K562 (cell line): ENCODE results near the gene SUFU. TPM values are rescaled to one million over a fixed set of nuclear protein-coding genes. Genes with fewer than 3 reads are reported as not detected.

Source experiments
- BRF1 ChIP-seq: IDR thresholded peaks from 3 replicates; pipeline ENCODE4 v1.6.1; 2011; ENCODE audit warnings: borderline replicate concordance, mild to moderate bottlenecking; ENCODE audit not compliant: insufficient read length; ENCODE audit errors: extremely low read depth
- C11orf30 ChIP-seq: fragments of 450-650 bp; IDR thresholded peaks from 2 replicates; pipeline ENCODE4 v1.6.1; 2016; ENCODE audit warnings: low read depth, mild to moderate bottlenecking
- CBFA2T3 ChIP-seq: fragments of 450-650 bp; IDR thresholded peaks from 2 replicates; pipeline ENCODE4 v1.6.1; 2017
- DPF2 ChIP-seq: fragments of 450-650 bp; IDR thresholded peaks from 2 replicates; pipeline ENCODE4 v1.6.1; 2016
- HDAC1 ChIP-seq, 2 experiments: fragments of 450-650 bp; IDR thresholded peaks; 2 replicates each; pipeline ENCODE4 v1.6.1; 2016 to 2017; ENCODE audit warnings: inconsistent platforms in 1 of 2, mild to moderate bottlenecking in 1 of 2, moderate library complexity in 1 of 2
- KAT2B ChIP-seq: IDR thresholded peaks from one replicate; pipeline ENCODE4 v1.6.1; 2012; ENCODE audit warnings: low read depth, mild to moderate bottlenecking, control low read depth, inconsistent platforms, low read length, moderate library complexity
- MEF2D ChIP-seq: conservative IDR thresholded peaks from 2 replicates; pipeline ENCODE4 v1.6.1; 2016; ENCODE audit warnings: low read depth, missing genetic modification characterization, missing compliant biosample characterization
- MTA2 ChIP-seq: fragments of 450-650 bp; IDR thresholded peaks from 2 replicates; pipeline ENCODE4 v1.6.1; 2016; ENCODE audit warnings: low read depth
- MYC ChIP-seq, 2 experiments: fragments of 250-450 bp in 1 of 2; sonication (Bioruptor Pico) in 1 of 2; IDR thresholded peaks; 2 replicates each; pipeline versions ENCODE4 v1.5.1 to v1.6.1; 2012 to 2021; ENCODE audit warnings: low read depth in 2 of 2, borderline replicate concordance in 1 of 2, improper control_type of control experiment in 1 of 2, low read length in 1 of 2, mild to moderate bottlenecking in 1 of 2, moderate library complexity in 1 of 2
- PHF21A ChIP-seq: fragments of 450-650 bp; IDR thresholded peaks from 2 replicates; pipeline ENCODE4 v1.6.1; 2017; ENCODE audit warnings: low read depth, borderline replicate concordance
- RBM17 ChIP-seq: fragments of 200-400 bp; formaldehyde crosslinking; IDR thresholded peaks from 2 replicates; pipeline ENCODE4 v1.6.1; 2017; ENCODE audit warnings: low read depth, mild to moderate bottlenecking, low read length, borderline replicate concordance
- RUNX1 ChIP-seq: sonication (generic); IDR thresholded peaks from 2 replicates; pipeline ENCODE4 v1.6.1; 2016; ENCODE audit warnings: antibody characterized with exemption, low read depth
- SAFB ChIP-seq: fragments of 200-400 bp; formaldehyde crosslinking; IDR thresholded peaks from 2 replicates; pipeline ENCODE4 v1.6.1; 2017; ENCODE audit warnings: low read depth, low read length, borderline replicate concordance
- ZNF584 ChIP-seq: fragments of 200-800 bp; sonication (Bioruptor generic); IDR thresholded peaks from 2 replicates; pipeline ENCODE4 v1.6.1; 2016; ENCODE audit warnings: low read depth, mild to moderate bottlenecking, missing genetic modification characterization, missing compliant biosample characterization
- polyA plus RNA-seq, 8 experiments: library from polyadenylated mRNA; depleted of rRNA in 4 of 8; stranded (reverse) in 5 of 8; unstranded in 3 of 8; fragments of >200 nt; fragmentation: Nextera tagmentation in 2 of 8; fragmentation: Illumina TruSeq in 1 of 8; extraction: Ambion mirVana in 2 of 8; extraction: Trizol in 1 of 8; gene quantifications; 2 replicates each; pipeline versions ENCODE4 v1.2.1 to v1.2.3, GENCODE V29; 2011 to 2014; ENCODE audit warnings: inconsistent platforms in 1 of 8, missing spikeins in 1 of 8
- total RNA-seq, 7 experiments: library from RNA; depleted of rRNA in 6 of 7; stranded (reverse); fragments of >200 nt in 6 of 7; fragmentation: Illumina TruSeq in 2 of 7; extraction: Trizol in 2 of 7; gene quantifications; 2 replicates each; pipeline versions ENCODE4 v1.2.1 to v1.2.3, GENCODE V29; 2011 to 2021; ENCODE audit warnings: low replicate concordance in 1 of 7
- TF ChIP-seq, protein P1 (sequence below): fragments of 450-650 bp; formaldehyde crosslinking; IDR thresholded peaks from 2 replicates; pipeline ENCODE4 v1.4.0; 2022; ENCODE audit warnings: mild to moderate bottlenecking, moderate library complexity
- TF ChIP-seq, protein P2 (sequence below): fragments of 450-650 bp; IDR thresholded peaks from 2 replicates; pipeline ENCODE4 v1.6.1; 2014; ENCODE audit warnings: low read depth, mild to moderate bottlenecking, moderate library complexity, borderline replicate concordance
- TF ChIP-seq, protein P3 (sequence below): fragments of 250-450 bp; sonication (Bioruptor Pico); IDR thresholded peaks from 2 replicates; pipeline ENCODE4 v1.4.0; 2020; ENCODE audit warnings: mild to moderate bottlenecking, moderate library complexity
- TF ChIP-seq, protein P4 (sequence below), 2 experiments: fragments of 250-450 bp in 1 of 2; fragments of 450-650 bp in 1 of 2; sonication (Bioruptor Pico) in 1 of 2; IDR thresholded peaks; 2 replicates each; pipeline versions ENCODE4 v1.6.1 to v1.8.0; 2016 to 2021; ENCODE audit warnings: mild to moderate bottlenecking in 2 of 2, moderate library complexity in 2 of 2, missing compliant biosample characterization in 1 of 2, missing genetic modification characterization in 1 of 2
- TF ChIP-seq, protein P5 (sequence below): fragments of 250-450 bp; sonication (Bioruptor Pico); IDR thresholded peaks from 2 replicates; pipeline ENCODE4 v1.8.0; 2021; ENCODE audit warnings: borderline replicate concordance, mild to moderate bottlenecking, moderate library complexity; ENCODE audit not compliant: poor library complexity, severe bottlenecking

SUFU gene
- total and polyA plus RNA-seq, 9 of the 15 experiments (the other 6 are each of a cell fraction or from before 2014, with no cell fraction given): 0.59 to 6.3 (median 0.82) TPM

DNA sequence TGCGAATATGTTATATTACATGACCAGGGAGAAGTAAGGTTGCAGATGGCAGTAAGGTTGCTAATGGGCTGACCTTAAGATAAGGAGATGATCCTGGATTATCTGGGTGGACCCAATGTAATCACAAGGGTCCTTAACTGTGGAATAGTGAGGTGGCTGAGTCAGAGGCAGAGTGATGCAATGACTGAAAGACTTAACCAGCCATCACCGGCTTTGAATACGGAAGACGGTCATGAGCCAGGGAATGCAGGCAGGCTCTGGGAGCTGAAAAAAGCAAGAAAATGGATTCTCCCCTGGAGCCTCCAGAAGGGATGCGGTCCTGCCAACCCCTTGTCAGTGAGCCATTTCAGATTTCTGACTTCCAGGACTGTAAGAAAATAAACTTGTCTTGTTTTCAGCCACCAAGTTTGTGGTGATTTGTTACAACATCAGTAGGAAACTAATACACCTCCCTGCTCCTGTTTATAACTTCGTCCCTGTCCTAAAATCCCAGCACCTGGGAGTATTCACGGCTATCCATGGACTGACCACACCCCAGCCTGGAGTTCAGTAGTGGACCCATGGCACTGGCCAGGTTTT is 47.8 kb upstream of the SUFU start (continued):
- TF ChIP-seq CBFA2T3 (peak; percentile 69), C11orf30 (peak; percentile 37; the same call in 1 of the 2 replicates), MEF2D (tag) (peak; percentile 58; the same call in 1 of the 2 replicates), DPF2 (peak; percentile 95), MYC (IDR thresholded peaks at IDR 0.05; ENCODE audit: low read depth, low read length) (peak; percentile 62), MYC (CRISPR knock-in tag; IDR thresholded peaks at IDR 0.05; ENCODE audit: borderline replicate concordance, low read depth) (no peak), SAFB (no peak), BRF1 (no peak), MTA2 (0 out of 2 replicates have a peak, but pooled peaks have one; percentile 30), ZNF584 (peak; percentile 90), KAT2B (no peak), RBM17 (no peak), RUNX1 (no peak), HDAC1 (IDR thresholded peaks at IDR 0.05) (peak in 1 of 2 experiments; percentile 70; a peak in 2 of 4 replicates), PHF21A (no peak)
- TF ChIP-seq, protein P1, sequence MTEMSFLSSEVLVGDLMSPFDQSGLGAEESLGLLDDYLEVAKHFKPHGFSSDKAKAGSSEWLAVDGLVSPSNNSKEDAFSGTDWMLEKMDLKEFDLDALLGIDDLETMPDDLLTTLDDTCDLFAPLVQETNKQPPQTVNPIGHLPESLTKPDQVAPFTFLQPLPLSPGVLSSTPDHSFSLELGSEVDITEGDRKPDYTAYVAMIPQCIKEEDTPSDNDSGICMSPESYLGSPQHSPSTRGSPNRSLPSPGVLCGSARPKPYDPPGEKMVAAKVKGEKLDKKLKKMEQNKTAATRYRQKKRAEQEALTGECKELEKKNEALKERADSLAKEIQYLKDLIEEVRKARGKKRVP: peak; percentile 96
- TF ChIP-seq, protein P2, sequence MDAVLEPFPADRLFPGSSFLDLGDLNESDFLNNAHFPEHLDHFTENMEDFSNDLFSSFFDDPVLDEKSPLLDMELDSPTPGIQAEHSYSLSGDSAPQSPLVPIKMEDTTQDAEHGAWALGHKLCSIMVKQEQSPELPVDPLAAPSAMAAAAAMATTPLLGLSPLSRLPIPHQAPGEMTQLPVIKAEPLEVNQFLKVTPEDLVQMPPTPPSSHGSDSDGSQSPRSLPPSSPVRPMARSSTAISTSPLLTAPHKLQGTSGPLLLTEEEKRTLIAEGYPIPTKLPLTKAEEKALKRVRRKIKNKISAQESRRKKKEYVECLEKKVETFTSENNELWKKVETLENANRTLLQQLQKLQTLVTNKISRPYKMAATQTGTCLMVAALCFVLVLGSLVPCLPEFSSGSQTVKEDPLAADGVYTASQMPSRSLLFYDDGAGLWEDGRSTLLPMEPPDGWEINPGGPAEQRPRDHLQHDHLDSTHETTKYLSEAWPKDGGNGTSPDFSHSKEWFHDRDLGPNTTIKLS: peak; percentile 45; the same call in 1 of the 2 replicates
- TF ChIP-seq, protein P3, sequence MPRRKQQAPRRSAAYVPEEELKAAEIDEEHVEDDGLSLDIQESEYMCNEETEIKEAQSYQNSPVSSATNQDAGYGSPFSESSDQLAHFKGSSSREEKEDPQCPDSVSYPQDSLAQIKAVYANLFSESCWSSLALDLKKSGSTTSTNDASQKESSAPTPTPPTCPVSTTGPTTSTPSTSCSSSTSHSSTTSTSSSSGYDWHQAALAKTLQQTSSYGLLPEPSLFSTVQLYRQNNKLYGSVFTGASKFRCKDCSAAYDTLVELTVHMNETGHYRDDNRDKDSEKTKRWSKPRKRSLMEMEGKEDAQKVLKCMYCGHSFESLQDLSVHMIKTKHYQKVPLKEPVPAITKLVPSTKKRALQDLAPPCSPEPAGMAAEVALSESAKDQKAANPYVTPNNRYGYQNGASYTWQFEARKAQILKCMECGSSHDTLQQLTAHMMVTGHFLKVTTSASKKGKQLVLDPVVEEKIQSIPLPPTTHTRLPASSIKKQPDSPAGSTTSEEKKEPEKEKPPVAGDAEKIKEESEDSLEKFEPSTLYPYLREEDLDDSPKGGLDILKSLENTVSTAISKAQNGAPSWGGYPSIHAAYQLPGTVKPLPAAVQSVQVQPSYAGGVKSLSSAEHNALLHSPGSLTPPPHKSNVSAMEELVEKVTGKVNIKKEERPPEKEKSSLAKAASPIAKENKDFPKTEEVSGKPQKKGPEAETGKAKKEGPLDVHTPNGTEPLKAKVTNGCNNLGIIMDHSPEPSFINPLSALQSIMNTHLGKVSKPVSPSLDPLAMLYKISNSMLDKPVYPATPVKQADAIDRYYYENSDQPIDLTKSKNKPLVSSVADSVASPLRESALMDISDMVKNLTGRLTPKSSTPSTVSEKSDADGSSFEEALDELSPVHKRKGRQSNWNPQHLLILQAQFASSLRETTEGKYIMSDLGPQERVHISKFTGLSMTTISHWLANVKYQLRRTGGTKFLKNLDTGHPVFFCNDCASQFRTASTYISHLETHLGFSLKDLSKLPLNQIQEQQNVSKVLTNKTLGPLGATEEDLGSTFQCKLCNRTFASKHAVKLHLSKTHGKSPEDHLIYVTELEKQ (CRISPR knock-in tag): no peak
- TF ChIP-seq, protein P4, sequence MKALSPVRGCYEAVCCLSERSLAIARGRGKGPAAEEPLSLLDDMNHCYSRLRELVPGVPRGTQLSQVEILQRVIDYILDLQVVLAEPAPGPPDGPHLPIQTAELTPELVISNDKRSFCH (CRISPR knock-in tag; IDR thresholded peaks at IDR 0.05): no peak
- TF ChIP-seq, protein P4 (tag; IDR thresholded peaks at IDR 0.05): peak; percentile 73
- TF ChIP-seq, protein P5, sequence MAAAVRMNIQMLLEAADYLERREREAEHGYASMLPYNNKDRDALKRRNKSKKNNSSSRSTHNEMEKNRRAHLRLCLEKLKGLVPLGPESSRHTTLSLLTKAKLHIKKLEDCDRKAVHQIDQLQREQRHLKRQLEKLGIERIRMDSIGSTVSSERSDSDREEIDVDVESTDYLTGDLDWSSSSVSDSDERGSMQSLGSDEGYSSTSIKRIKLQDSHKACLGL (CRISPR knock-in tag): no peak
